Thyroid gland (tissue), 4 donors: ENCODE data around the gene HASPIN.
"Not testable (repeated sequence)": the region's sequence is repeated elsewhere in the genome, so short reads cannot be mapped to it uniquely, and the experiment has no call there.

Experiments used
- CTCF ChIP-seq, 6 experiments: fragments of 200-600 bp in 3 of 6; fragments of 450-650 bp in 3 of 6; sonication (generic) in 3 of 6; IDR thresholded peaks; one replicate each; pipeline ENCODE4 v1.5.1; 2016 to 2019; ENCODE audit warnings: antibody characterized with exemption in 6 of 6, mild to moderate bottlenecking in 2 of 6, inconsistent platforms in 1 of 6, moderate library complexity in 1 of 6
- POLR2A ChIP-seq, 2 donors: fragments of 450-650 bp; IDR thresholded peaks; one replicate each; pipeline ENCODE4 v1.6.1; 2017; ENCODE audit warnings: antibody characterized with exemption in 2 of 2, mild to moderate bottlenecking in 2 of 2, moderate library complexity in 1 of 2

- TF ChIP-seq CTCF, POLR2A (IDR thresholded peaks at IDR 0.05): not testable (repeated sequence)
Measured at GRCh38 chr17:3702041-3702539, 21.6 kb upstream of the HASPIN start.
